ENCODE results near the gene PDLIM7. TPM values are rescaled to one million over a fixed set of nuclear protein-coding genes. Genes with fewer than 3 reads are reported as not detected.

The PDLIM7 gene
- polyA plus RNA-seq, 3 donors = 62.4 to 72.7 (median 69.0) TPM

GRCh38 chr5:177446200-177447065 is 51.0 kb downstream of the PDLIM7 start, which contains the start of gene PRR7:
Gene PRR7 (plus strand): TSS chr5:177446814. CDS start chr5:177455068, 8,254 bp downstream.
- DNase-seq (ENCODE audit: low read depth in 3 of 3, low spot score in 2 of 3) = peak in 1 of 3 donors; percentile 51

- DNase-seq (ENCODE audit: low read depth in 3 of 3, low spot score in 2 of 3) = no peak
Measured at GRCh38 chr5:177445917-177446199, 51.5 kb downstream of the PDLIM7 start.

DNA sequence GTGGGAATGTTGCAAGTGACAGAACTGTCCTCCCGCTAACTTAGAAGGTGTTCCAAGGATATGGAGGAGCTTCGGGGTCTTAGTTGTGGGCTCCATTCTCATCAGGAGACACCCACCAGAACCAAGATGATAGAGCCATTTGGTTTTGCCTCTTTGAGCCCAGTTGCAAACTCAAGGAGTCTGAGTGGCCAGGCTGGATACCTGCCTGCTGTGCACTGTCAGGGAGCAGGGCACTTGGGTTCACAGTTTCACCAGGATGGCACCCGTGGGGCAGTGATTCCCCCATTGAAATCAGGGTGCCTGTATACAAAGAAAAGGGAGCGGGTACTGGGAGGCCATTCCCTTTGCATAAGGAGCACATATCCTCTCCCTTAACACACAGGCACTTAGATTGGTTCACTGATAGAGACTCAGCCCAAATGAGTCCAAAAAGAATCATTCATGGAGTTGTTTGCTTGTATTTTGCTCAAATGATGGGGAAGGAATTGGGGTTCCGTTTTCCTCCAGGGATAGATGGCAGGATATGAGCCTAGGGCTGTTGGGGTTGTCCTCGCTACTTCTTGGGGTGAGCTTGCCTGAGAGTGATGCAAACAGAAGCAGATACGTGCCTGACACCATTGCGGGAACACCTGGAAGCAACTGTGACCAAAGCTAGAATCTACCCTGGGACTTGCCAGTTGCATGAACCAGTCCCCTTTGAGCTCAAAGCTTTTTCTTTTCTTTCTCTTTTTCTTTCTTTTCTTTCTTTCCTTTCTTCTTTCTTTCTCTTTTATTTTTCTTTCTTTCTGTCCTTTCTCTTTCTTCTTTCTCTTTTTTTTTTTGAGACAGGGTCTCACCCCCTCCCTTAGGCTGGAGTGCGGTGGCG is 52.1 kb downstream of the PDLIM7 start:
- DNase-seq (ENCODE audit: low read depth in 3 of 3, low spot score in 2 of 3) = no peak

GRCh38 chr5:177444106-177445051 is 53.0 kb downstream of the PDLIM7 start:
- no peak for DNase-seq (ENCODE audit: low read depth in 3 of 3, low spot score in 2 of 3)

DNA sequence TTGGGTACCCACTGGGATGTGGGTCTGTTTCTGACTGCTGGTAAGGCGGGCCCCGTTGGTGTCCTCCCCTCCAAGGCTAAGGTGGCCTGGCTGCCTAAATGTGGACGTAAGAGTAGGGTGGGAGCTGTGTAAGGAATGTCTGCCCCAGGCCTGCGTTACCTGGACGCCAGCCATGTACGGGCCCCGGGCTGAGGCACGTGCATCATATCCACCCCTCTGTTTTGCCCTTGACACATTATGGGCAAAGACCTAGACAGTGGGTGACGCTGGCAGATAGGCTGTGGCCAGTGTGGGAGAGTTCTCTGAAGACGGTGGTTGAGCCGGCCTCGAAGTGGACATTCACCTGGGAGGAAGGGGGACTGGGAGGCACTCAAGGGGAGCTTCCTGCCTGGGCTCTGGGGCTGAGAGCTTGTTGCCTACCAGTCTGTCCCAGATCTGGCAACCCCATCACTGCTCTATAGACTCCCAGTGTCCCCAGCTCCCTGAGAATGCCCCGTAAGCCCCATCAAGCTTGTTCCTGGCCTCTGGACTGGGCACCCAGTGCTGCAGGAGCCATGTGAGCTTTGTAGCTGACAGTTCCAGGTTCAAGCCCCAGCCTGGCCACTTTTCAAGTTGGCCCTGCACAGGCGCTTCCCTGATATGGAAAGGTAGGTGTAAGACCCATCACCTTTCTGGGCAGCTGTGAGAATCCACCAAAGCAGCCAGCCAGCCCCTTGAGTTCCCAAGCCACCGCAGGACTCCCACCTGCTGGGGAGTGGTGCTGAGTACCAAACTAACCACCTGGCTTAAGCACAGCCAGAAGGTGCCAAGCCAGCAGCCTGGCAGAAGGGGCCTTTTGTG is 54.0 kb downstream of the PDLIM7 start:
- DNase-seq (ENCODE audit: low read depth in 3 of 3, low spot score in 2 of 3) = no peak

DNA sequence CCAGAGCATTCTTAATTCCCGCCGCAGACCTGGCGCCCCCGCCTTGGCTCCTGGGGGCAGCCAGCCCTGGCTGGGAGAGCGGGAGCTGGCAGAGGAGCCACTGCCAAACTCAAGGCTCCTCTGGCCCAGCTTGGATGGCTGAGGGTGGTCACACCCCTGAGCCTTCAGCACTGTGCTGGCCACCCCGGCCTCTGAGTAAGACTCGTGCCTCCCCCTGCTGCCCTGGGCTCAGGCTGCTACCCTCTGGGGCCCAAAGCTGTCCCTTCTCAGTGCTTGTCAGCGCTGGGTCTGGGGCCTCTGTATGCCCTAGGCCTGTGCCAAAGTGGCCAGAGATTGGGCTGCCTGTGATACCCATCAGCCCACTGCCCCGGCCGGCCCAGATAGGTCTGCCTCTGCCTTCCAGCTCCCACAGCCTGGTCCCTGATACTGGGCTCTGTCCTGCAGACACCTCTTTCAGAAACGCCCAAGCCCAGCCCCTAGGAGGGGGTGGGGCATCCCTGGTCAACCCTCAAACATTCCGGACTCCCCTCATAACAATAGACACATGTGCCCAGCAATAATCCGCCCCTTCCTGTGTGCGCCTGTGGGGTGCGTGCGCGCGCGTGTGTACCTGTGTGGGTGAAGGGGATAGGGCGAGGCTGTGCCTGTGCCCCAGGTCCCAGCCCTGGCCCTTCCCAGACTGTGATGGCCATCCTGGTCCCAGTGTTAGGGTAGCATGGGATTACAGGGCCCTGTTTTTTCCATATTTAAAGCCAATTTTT is 55.2 kb downstream of the PDLIM7 start:
- no peak for DNase-seq (ENCODE audit: low read depth in 3 of 3, low spot score in 2 of 3)

- DNase-seq (ENCODE audit: low read depth in 3 of 3, low spot score in 2 of 3) = no peak
Measured at GRCh38 chr5:177440990-177441780, 56.2 kb downstream of the PDLIM7 start.

- DNase-seq (ENCODE audit: low read depth in 3 of 3, low spot score in 2 of 3) = no peak
Measured at GRCh38 chr5:177440211-177440989, 57.0 kb downstream of the PDLIM7 start.

DNA sequence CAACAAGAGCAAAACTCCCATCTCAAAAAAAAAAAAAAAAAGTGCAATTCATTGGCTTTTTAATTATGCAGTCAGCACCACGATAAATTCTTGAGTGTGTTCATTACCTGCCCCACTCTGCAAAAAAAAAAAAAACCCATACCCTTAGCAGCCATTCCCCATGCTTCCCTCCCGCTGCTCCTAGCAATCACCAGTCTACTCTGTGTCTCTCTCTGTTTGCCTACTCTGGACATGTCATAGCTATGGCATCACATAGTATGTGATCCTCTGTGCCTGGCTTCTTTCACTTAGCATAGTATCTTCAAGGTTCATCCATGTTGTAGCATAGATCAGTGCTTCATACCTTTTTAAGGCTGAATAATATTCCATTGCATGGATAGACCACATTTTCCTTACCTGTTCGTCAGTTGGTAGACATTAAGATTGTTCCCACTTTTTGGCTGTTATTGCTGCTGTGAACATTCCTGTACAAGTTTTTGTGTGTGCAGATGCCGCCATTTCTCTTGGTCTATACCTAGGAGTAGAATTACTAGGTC is 57.8 kb downstream of the PDLIM7 start:
- DNase-seq (ENCODE audit: low read depth in 3 of 3, low spot score in 2 of 3) = no peak

GRCh38 chr5:177438468-177438867 is 58.9 kb downstream of the PDLIM7 start:
- DNase-seq (ENCODE audit: low read depth in 3 of 3, low spot score in 2 of 3) = no peak

- DNase-seq (ENCODE audit: low read depth in 3 of 3, low spot score in 2 of 3) = no peak
Measured at GRCh38 chr5:177437623-177438022, 59.8 kb downstream of the PDLIM7 start.

- no peak for DNase-seq (ENCODE audit: low read depth in 3 of 3, low spot score in 2 of 3)
Measured at GRCh38 chr5:177435847-177436536, 61.4 kb downstream of the PDLIM7 start.

DNA sequence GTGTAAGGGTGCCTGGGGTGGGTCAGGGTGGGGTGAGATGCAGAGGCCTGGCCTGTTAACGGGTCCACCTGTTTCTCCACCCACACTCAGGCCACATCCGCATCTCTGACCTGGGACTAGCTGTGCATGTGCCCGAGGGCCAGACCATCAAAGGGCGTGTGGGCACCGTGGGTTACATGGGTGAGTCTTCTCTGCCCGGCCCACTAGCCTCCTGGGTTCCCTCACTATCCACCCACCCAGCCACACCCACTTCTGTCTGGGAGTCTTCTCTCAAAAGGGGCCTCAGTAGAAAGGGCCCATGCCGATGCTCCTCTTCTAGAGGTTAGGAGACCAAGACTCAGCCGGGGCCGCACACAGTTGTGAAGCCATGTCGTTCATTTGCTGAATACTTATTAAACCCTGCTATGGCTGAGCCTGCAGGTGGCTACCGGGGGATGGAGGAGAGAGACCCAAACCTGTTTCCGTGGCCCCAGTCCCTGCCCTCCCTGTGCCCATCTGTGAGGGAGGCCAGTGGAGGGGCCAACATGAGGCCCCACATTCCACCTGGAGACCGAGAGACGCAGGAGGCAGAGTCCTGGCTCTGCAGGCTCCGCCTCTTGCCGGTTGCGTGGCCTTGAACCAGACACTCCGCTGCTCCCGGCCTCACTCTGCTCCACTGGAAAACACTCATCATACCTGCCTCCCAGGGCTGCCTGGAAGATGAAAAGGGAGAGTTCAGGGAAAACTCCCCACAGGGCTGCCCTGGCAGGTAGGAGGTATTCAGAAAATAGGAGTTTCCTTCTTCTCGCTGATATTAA is 62.3 kb downstream of the PDLIM7 start:
- no peak for DNase-seq (ENCODE audit: low read depth in 3 of 3, low spot score in 2 of 3)

GRCh38 chr5:177434437-177434836 is 63.0 kb downstream of the PDLIM7 start:
- DNase-seq (ENCODE audit: low read depth in 3 of 3, low spot score in 2 of 3) = no peak

GRCh38 chr5:177433658-177434217 is 63.7 kb downstream of the PDLIM7 start:
- no peak for DNase-seq (ENCODE audit: low read depth in 3 of 3, low spot score in 2 of 3)

All from right renal cortex interstitium (tissue), 3 donors.